H1 (cell line): Measurements from ENCODE around the gene LFNG. TPM values are rescaled to one million over a fixed set of nuclear protein-coding genes. Genes with fewer than 3 reads are reported as not detected.
A peak's percentile ranks its signal among the peaks of the same experiment; 100 is the strongest.

ENCODE experiments used
- CTCF ChIA-PET: fragments of 300-600 bp; sonication (Branson Sonifier 250); formaldehyde crosslinking; loops from one replicate; lab custom pipeline; 2021; ENCODE audit not compliant: partially characterized antibody; lab: Charles Lee
- POLR2A ChIA-PET: fragments of 300-600 bp; sonication (Branson Sonifier 250); formaldehyde crosslinking; loops from one replicate; lab custom pipeline; 2021; ENCODE audit warnings: inconsistent platforms; ENCODE audit not compliant: partially characterized antibody; lab: Charles Lee
- DNase-seq, 2 experiments: peaks; one replicate each; pipeline versions ENCODE4 v3.0.0 to v3.0.0-alpha.2; 2010 to 2022; ENCODE audit warnings: low spot score in 2 of 2, low read depth in 1 of 2, mixed read lengths in 1 of 2
- FAIRE-seq: peaks from 2 replicates; lab custom pipeline; 2011; peaks lifted over from hg19 to GRCh38; lab: Jason Lieb, UNC
- H2AFZ ChIP-seq: 2 replicates; pipeline ENCODE4 v1.8.1; 2012; ENCODE audit warnings: low read length, inconsistent platforms
- H2AK5ac ChIP-seq: 2 replicates; pipeline ENCODE4 v1.6.1; 2013; ENCODE audit warnings: low read depth, low read length
- H2BK120ac ChIP-seq: replicated peaks from 2 replicates; pipeline ENCODE3; 2013; ENCODE audit warnings: low read depth, low read length, inconsistent platforms
- H2BK12ac ChIP-seq: 2 replicates; pipeline ENCODE4 v1.6.1; 2013; ENCODE audit warnings: low read depth, low read length
- H2BK15ac ChIP-seq: 2 replicates; pipeline ENCODE4 v1.6.1; 2013; ENCODE audit warnings: low read length
- H2BK20ac ChIP-seq: 2 replicates; pipeline ENCODE4 v1.6.1; 2013; ENCODE audit warnings: low read length
- H2BK5ac ChIP-seq: 2 replicates; pipeline ENCODE4 v1.6.1; 2013; ENCODE audit warnings: low read depth, low read length
- H3K14ac ChIP-seq: 2 replicates; pipeline ENCODE4 v1.6.1; 2013; ENCODE audit warnings: inconsistent platforms; ENCODE audit not compliant: insufficient read length
- H3K18ac ChIP-seq: 2 replicates; pipeline ENCODE4 v1.6.1; 2013; ENCODE audit warnings: low read length; ENCODE audit errors: extremely low read depth
- H3K23ac ChIP-seq: 2 replicates; pipeline ENCODE4 v1.6.1; 2013; ENCODE audit warnings: inconsistent platforms; ENCODE audit not compliant: insufficient read length
- H3K23me2 ChIP-seq: 2 replicates; pipeline ENCODE4 v1.6.1; 2013; ENCODE audit warnings: low read depth, low read length
- H3K27ac ChIP-seq: 2 replicates; pipeline ENCODE4 v1.6.1; 2011; ENCODE audit warnings: low read depth, low read length, inconsistent platforms
- H3K27me3 ChIP-seq, 4 experiments: replicated peaks in 1 of 4; 1 replicate in 1 of 4; 2 replicates in 3 of 4; pipeline versions ENCODE4 v1.6.1 to v1.8.1; 2011 to 2013; ENCODE audit warnings: low read length in 3 of 4, mild to moderate bottlenecking in 3 of 4, inconsistent platforms in 2 of 4, mixed read lengths in 2 of 4, moderate library complexity in 1 of 4; ENCODE audit not compliant: control insufficient read depth in 3 of 4, insufficient read depth in 3 of 4; ENCODE audit errors: extremely low read depth in 1 of 4
- H3K36me3 ChIP-seq, 4 experiments: 2 replicates each; pipeline versions ENCODE4 v1.6.1 to v1.8.1; 2011 to 2013; ENCODE audit warnings: mild to moderate bottlenecking in 4 of 4, low read length in 3 of 4, moderate library complexity in 2 of 4, control low read depth in 1 of 4, inconsistent platforms in 1 of 4; ENCODE audit not compliant: insufficient read depth in 4 of 4, control insufficient read depth in 2 of 4
- H3K4ac ChIP-seq: replicated peaks from 2 replicates; pipeline ENCODE3; 2013; ENCODE audit warnings: low read length, low read depth, mixed read lengths, inconsistent platforms; ENCODE audit not compliant: insufficient read length
- H3K4me1 ChIP-seq, 4 experiments: replicated peaks in 1 of 4; 1 replicate in 1 of 4; 2 replicates in 3 of 4; pipeline versions ENCODE4 v1.6.1 to v1.8.1; 2011 to 2013; ENCODE audit warnings: low read length in 3 of 4, inconsistent platforms in 2 of 4, mixed read lengths in 1 of 4; ENCODE audit not compliant: insufficient read depth in 4 of 4, control insufficient read depth in 3 of 4
- H3K4me2 ChIP-seq, 2 experiments: 2 replicates each; pipeline versions ENCODE4 v1.6.1 to v1.8.1; 2011 to 2013; ENCODE audit warnings: low read depth in 2 of 2, low read length in 2 of 2, control low read depth in 1 of 2, inconsistent platforms in 1 of 2, mild to moderate bottlenecking in 1 of 2; ENCODE audit not compliant: insufficient read depth in 1 of 2
- H3K4me3 ChIP-seq, 4 experiments: fragments of 200-600, 300-600 bp in 1 of 4; sonication (generic), shearing (Covaris generic), sonication (Bioruptor Twin) in 1 of 4; 2 replicates each; pipeline versions ENCODE4 v1.5.1 to v1.8.1; 2011 to 2016; ENCODE audit warnings: low read length in 4 of 4, low read depth in 3 of 4, control low read depth in 2 of 4, inconsistent platforms in 2 of 4, mild to moderate bottlenecking in 2 of 4, mixed read lengths in 1 of 4, moderate library complexity in 1 of 4; ENCODE audit not compliant: insufficient read depth in 2 of 4; ENCODE audit errors: extremely low read depth in 1 of 4
- H3K56ac ChIP-seq: replicated peaks from 2 replicates; pipeline ENCODE3; 2013; ENCODE audit warnings: low read depth, mild to moderate bottlenecking, mixed read lengths, low read length, inconsistent platforms; ENCODE audit not compliant: insufficient read length
- H3K79me1 ChIP-seq: 2 replicates; pipeline ENCODE4 v1.6.1; 2013; ENCODE audit warnings: low read depth, low read length, control low read depth
- H3K79me2 ChIP-seq, 2 experiments: 2 replicates each; pipeline versions ENCODE4 v1.6.1 to v1.8.1; 2012 to 2013; ENCODE audit warnings: low read length in 2 of 2, mild to moderate bottlenecking in 2 of 2, inconsistent platforms in 1 of 2; ENCODE audit not compliant: insufficient read depth in 2 of 2, control insufficient read depth in 1 of 2
- H3K9ac ChIP-seq, 4 experiments: replicated peaks in 1 of 4; 1 replicate in 1 of 4; 2 replicates in 3 of 4; pipeline versions ENCODE4 v1.6.1 to v1.8.1; 2011 to 2013; ENCODE audit warnings: low read depth in 3 of 4, low read length in 3 of 4, control low read depth in 2 of 4, mild to moderate bottlenecking in 2 of 4, moderate library complexity in 2 of 4, inconsistent platforms in 1 of 4; ENCODE audit errors: extremely low read depth in 1 of 4
- H3K9me3 ChIP-seq, 2 experiments: 2 replicates each; pipeline versions ENCODE4 v1.6.1 to v1.8.1; 2012 to 2013; ENCODE audit warnings: mild to moderate bottlenecking in 2 of 2, moderate library complexity in 2 of 2, control low read depth in 1 of 2, inconsistent platforms in 1 of 2, low read depth in 1 of 2, low read length in 1 of 2, mixed read lengths in 1 of 2; ENCODE audit not compliant: insufficient read depth in 2 of 2
- H4K20me1 ChIP-seq, 2 experiments: replicated peaks in 1 of 2; 2 replicates each; pipeline versions ENCODE3 to v1.8.1; 2011 to 2013; ENCODE audit warnings: inconsistent platforms in 2 of 2, low read length in 2 of 2, mild to moderate bottlenecking in 1 of 2; ENCODE audit not compliant: insufficient read depth in 2 of 2, control insufficient read depth in 1 of 2
- H4K5ac ChIP-seq: 2 replicates; pipeline ENCODE4 v1.6.1; 2013; ENCODE audit warnings: low read length, low read depth, mixed read lengths, inconsistent platforms; ENCODE audit not compliant: insufficient read length
- H4K8ac ChIP-seq: 2 replicates; pipeline ENCODE4 v1.8.0; 2013; ENCODE audit warnings: mild to moderate bottlenecking, moderate library complexity, low read length, inconsistent platforms; ENCODE audit not compliant: insufficient read depth; ENCODE audit errors: extremely low read depth
- H4K91ac ChIP-seq: replicated peaks from 2 replicates; pipeline ENCODE3; 2013; ENCODE audit warnings: low read length, mixed read lengths, inconsistent platforms; ENCODE audit not compliant: insufficient read length
- BCL11A ChIP-seq, 2 experiments: IDR thresholded peaks; one replicate each; pipeline ENCODE4 v1.6.1; 2011; ENCODE audit warnings: low read depth in 2 of 2, low read length in 2 of 2, mild to moderate bottlenecking in 2 of 2
- CEBPB ChIP-seq: IDR thresholded peaks from 2 replicates; pipeline ENCODE4 v1.6.1; 2012; ENCODE audit warnings: low read depth, low read length
- CTBP2 ChIP-seq: IDR thresholded peaks from 2 replicates; pipeline ENCODE4 v1.7.0; 2011; ENCODE audit warnings: borderline replicate concordance, mild to moderate bottlenecking, moderate library complexity, mixed read lengths, low read length; ENCODE audit not compliant: insufficient read depth, insufficient read length
- EGR1 ChIP-seq: IDR thresholded peaks from 2 replicates; pipeline ENCODE4 v1.6.1; 2011; ENCODE audit warnings: low read depth, low read length, borderline replicate concordance
- EZH2 ChIP-seq: fragments of 200-600 bp; sonication (generic); IDR thresholded peaks from 2 replicates; pipeline ENCODE4 v1.7.1; 2012; ENCODE audit warnings: low read depth, mild to moderate bottlenecking, moderate library complexity, low read length, inconsistent platforms; ENCODE audit not compliant: severe bottlenecking
- KDM5A ChIP-seq: fragments of 200-600 bp; IDR thresholded peaks from 2 replicates; pipeline ENCODE4 v1.7.1; 2012; ENCODE audit warnings: mild to moderate bottlenecking, low read length, inconsistent platforms, mixed read lengths
- RAD21 ChIP-seq, 2 experiments: IDR thresholded peaks in 1 of 2; conservative IDR thresholded peaks in 1 of 2; 2 replicates each; pipeline ENCODE4 v1.6.1; 2011; ENCODE audit warnings: low read depth in 2 of 2, low read length in 2 of 2, improper control_type of control experiment in 1 of 2, inconsistent platforms in 1 of 2, mild to moderate bottlenecking in 1 of 2, moderate library complexity in 1 of 2
- SIN3A ChIP-seq, 2 experiments: IDR thresholded peaks in 1 of 2; conservative IDR thresholded peaks in 1 of 2; 2 replicates each; pipeline ENCODE4 v1.6.1; 2011 to 2012; ENCODE audit warnings: low read length in 2 of 2, improper control_type of control experiment in 1 of 2, low read depth in 1 of 2, mild to moderate bottlenecking in 1 of 2
- SP1 ChIP-seq: IDR thresholded peaks from 2 replicates; pipeline ENCODE4 v1.6.1; 2011; ENCODE audit warnings: low read depth, low read length
- SRF ChIP-seq: IDR thresholded peaks from 2 replicates; pipeline ENCODE4 v1.6.1; 2011; ENCODE audit warnings: mild to moderate bottlenecking, low read depth, low read length, moderate library complexity
- WGBS, 2 experiments: shearing (Covaris generic) in 1 of 2; methylation state at CpG; one replicate each; pipeline versions ENCODE4 v1.1.6 to v1.1.7; 2013 to 2015; ENCODE audit warnings: low lambda C conversion rate in 2 of 2, mixed read lengths in 2 of 2, inconsistent platforms in 1 of 2, low coverage in 1 of 2, missing lambda C conversion rate in 1 of 2; ENCODE audit not compliant: insufficient replicate concordance in 2 of 2, insufficient coverage in 1 of 2, insufficient read length in 1 of 2; ENCODE audit errors: extremely low coverage in 1 of 2, missing lambda C conversion rate in 1 of 2; 5-methylcytosine and 5-hydroxymethylcytosine counted together
- polyA plus RNA-seq, 7 experiments: library from polyadenylated mRNA; depleted of rRNA in 3 of 7; stranded (reverse) in 5 of 7; unstranded in 2 of 7; fragments of >200 nt in 5 of 7; fragments of 200-250 nt in 2 of 7; gene quantifications; 1 replicate in 5 of 7; 2 replicates in 1 of 7; 4 replicates in 1 of 7; pipeline versions ENCODE4 v1.2.1 to v1.2.3, GENCODE V29; 2011 to 2013; ENCODE audit warnings: missing spikeins in 2 of 7, mixed read lengths in 2 of 7
- total RNA-seq: library from RNA; stranded (reverse); fragmentation: NEBNext Ultra II Directional; extraction: Animal tissue kit (Norgen Biotek cat#: 25700); gene quantifications from 2 replicates; pipeline ENCODE4 v1.2.1, GENCODE V29; 2021

The LFNG gene
- total and polyA plus RNA-seq, 2 of the 8 experiments (the other 6 are each of a cell fraction or from before 2014, with no cell fraction given) = 31.6 to 35.6 TPM

GRCh38 chr7:2493205-2494164, 26.1 kb upstream of the LFNG start:
- 0 out of 2 replicates have a peak overlapping the region, but pooled peaks have one; percentile 61 for H2BK20ac ChIP-seq
- no peak overlapping the region; the same call in 1 of the 2 replicates for H3K18ac ChIP-seq
- H3K9ac ChIP-seq = no peak overlapping the region
- no peak overlapping the region; the same call in 1 of the 2 replicates for H2BK5ac ChIP-seq
- peak overlapping the region; percentile 63; the same call in 1 of the 2 replicates for H2BK12ac ChIP-seq
- ChIA-PET POLR2A (interaction anchor here (0.6 to 1.0 kb wide), 4 partner anchors 13 to 202 kb away, joined by 3 to 5 read pairs (median 3); no protein-coding TSS in a partner anchor), CTCF (interaction anchor here (0.8 to 2.8 kb wide), 5 partner anchors 15 to 213 kb away, joined by 3 to 11 read pairs (median 4); no protein-coding TSS in a partner anchor)
- H3K4me3 ChIP-seq = no peak overlapping the region
- H3K9me3 ChIP-seq = no peaks in the 10 kb centered on the region
- H3K14ac ChIP-seq = no peak overlapping the region
- peaks cover 16% of the 10 kb centered on the region; the same call in 1 of the 2 replicates for H3K23me2 ChIP-seq
- H3K27me3 ChIP-seq = no peaks in the 10 kb centered on the region
- no peak overlapping the region for H3K27ac ChIP-seq
- H3K56ac ChIP-seq = no peak overlapping the region
- H4K5ac ChIP-seq = no peak overlapping the region
- H3K23ac ChIP-seq = no peak overlapping the region
- 0 out of 2 replicates have a peak overlapping the region, but pooled peaks have one; percentile 31 for H2BK15ac ChIP-seq
- H3K79me1 ChIP-seq = no peaks in the 10 kb centered on the region; the same call in 1 of the 2 replicates
- no peaks in the 10 kb centered on the region for H3K79me2 ChIP-seq
- 91% methylated on average over 8 of the region's 11 CpGs; no CpG with 5 or more reads in 1 of the 2 experiments for WGBS, 2 experiments
- no peak overlapping the region for H2AFZ ChIP-seq
- peak overlapping the region; percentile 71; the same call in 1 of the 2 replicates for H4K8ac ChIP-seq
- no peak overlapping the region for H2AK5ac ChIP-seq
- H4K20me1 ChIP-seq = no peaks in the 10 kb centered on the region
- no peaks in the 10 kb centered on the region for H3K36me3 ChIP-seq
- no peak overlapping the region for H3K4ac ChIP-seq
- H3K4me1 ChIP-seq = peaks cover 0 to 29% (median 18%) of the 10 kb centered on the region in 4 experiments; a peak in 6 of 7 replicates
- FAIRE-seq (no peak), DNase-seq (no peak)
- H3K4me2 ChIP-seq = no peak overlapping the region
- H2BK120ac ChIP-seq = no peak overlapping the region
- peak overlapping the region; percentile 38 for H4K91ac ChIP-seq
- TF ChIP-seq EGR1 (no peak), RAD21 (IDR thresholded peaks at IDR 0.05 in 1 of 2, conservative IDR thresholded peaks at IDR 0.05 in 1 of 2; ENCODE audit: low read depth in 2 of 2, low read length in 2 of 2) (no peak), SRF (no peak), BCL11A (IDR thresholded peaks at IDR 0.05; ENCODE audit: low read depth in 2 of 2, low read length in 2 of 2) (no peak), CTBP2 (no peak), EZH2 (no peak), KDM5A (no peak), SP1 (no peak), CEBPB (no peak), SIN3A (conservative IDR thresholded peaks at IDR 0.05 in 1 of 2, IDR thresholded peaks at IDR 0.05 in 1 of 2; ENCODE audit: low read depth in 1 of 2, low read length in 2 of 2) (no peak)
